HCT116 (cell line): ENCODE data around the gene ALK. TPM values are rescaled to one million over a fixed set of nuclear protein-coding genes. Genes with fewer than 3 reads are reported as not detected.

Experiments used
- ATAC-seq: fragments of 200-7000 bp; cut with Tn5 transposase; 2 replicates; pipeline ENCODE4 v1.9.1; 2020; ENCODE audit warnings: mild to moderate bottlenecking, moderate library complexity
- BruUV-seq: library from RNA; stranded (reverse); fragments of 400-500 nt; replicated peaks from 2 replicates; lab custom pipeline; 2021; lab: Mats Ljungman, UMichigan
- CTCF ChIA-PET: fragments of 300-600 bp; sonication (Branson Sonifier 250); formaldehyde crosslinking; loops from one replicate; lab custom pipeline; 2021; ENCODE audit warnings: antibody characterized with exemption; lab: Charles Lee
- POLR2A ChIA-PET: fragments of 300-600, 350-600 bp; sonication (Branson Sonifier 250); formaldehyde crosslinking; loops from one replicate; lab custom pipeline; 2021; ENCODE audit warnings: antibody characterized with exemption; lab: Charles Lee
- RAD21 ChIA-PET, 2 experiments: fragments of 300-600 bp; sonication (Branson Sonifier 250); formaldehyde crosslinking; loops; one replicate each; lab custom pipeline; 2023; ENCODE audit warnings: low total read pairs in 2 of 2; ENCODE audit not compliant: uncharacterized antibody in 2 of 2, unreplicated experiment in 2 of 2, low non-redundant PET in 1 of 2; lab: Charles Lee
- DNase-seq: peaks from one replicate; pipeline ENCODE4 v3.0.0-alpha.2; 2010; ENCODE audit warnings: low read depth, low spot score
- H2AFZ ChIP-seq: fragments of 200-600 bp; shearing (Covaris generic), sonication (generic); 2 replicates; pipeline ENCODE4 v1.6.1; 2017; ENCODE audit warnings: low read depth, mixed run types, mixed read lengths, antibody characterized with exemption, low read length; ENCODE audit not compliant: poor library complexity, severe bottlenecking
- H3K27ac ChIP-seq: 2 replicates; pipeline ENCODE4 v1.5.1; 2012; ENCODE audit warnings: low read depth, low read length
- H3K27me3 ChIP-seq: fragments of 200-600 bp; sonication (generic); 2 replicates; pipeline ENCODE4 v1.6.1; 2016; ENCODE audit warnings: mixed run types, low read length, mixed read lengths; ENCODE audit not compliant: insufficient read depth
- H3K36me3 ChIP-seq, 2 experiments: fragments of 200-500 bp in 1 of 2; fragments of 200-600 bp in 1 of 2; sonication (Bioruptor generic) in 1 of 2; sonication (generic) in 1 of 2; 2 replicates each; pipeline versions ENCODE4 v1.5.1 to v1.6.1; 2014 to 2016; ENCODE audit warnings: low read length in 2 of 2, inconsistent platforms in 1 of 2, mixed read lengths in 1 of 2, mixed run types in 1 of 2; ENCODE audit not compliant: insufficient read depth in 2 of 2, control insufficient read depth in 1 of 2
- H3K4me1 ChIP-seq, 2 experiments: fragments of 200-600 bp in 1 of 2; sonication (generic) in 1 of 2; 2 replicates each; pipeline versions ENCODE4 v1.5.1 to v1.6.1; 2012 to 2017; ENCODE audit warnings: low read length in 2 of 2, inconsistent platforms in 1 of 2, mild to moderate bottlenecking in 1 of 2, mixed read lengths in 1 of 2, mixed run types in 1 of 2, moderate library complexity in 1 of 2; ENCODE audit not compliant: insufficient read depth in 2 of 2, control insufficient read depth in 1 of 2
- H3K4me2 ChIP-seq: fragments of 200-600 bp; sonication (generic); 2 replicates; pipeline ENCODE4 v1.6.1; 2017; ENCODE audit warnings: mixed run types, low read length, mixed read lengths
- H3K4me3 ChIP-seq, 2 experiments: fragments of 200-600 bp in 1 of 2; sonication (generic) in 1 of 2; replicated peaks in 1 of 2; 2 replicates each; pipeline ENCODE4 v1.5.1; 2011 to 2016; ENCODE audit warnings: low read length in 2 of 2, control low read depth in 1 of 2, low read depth in 1 of 2, mild to moderate bottlenecking in 1 of 2, mixed read lengths in 1 of 2, mixed run types in 1 of 2
- H3K79me2 ChIP-seq: fragments of 200-600 bp; sonication (generic); 2 replicates; pipeline ENCODE4 v1.6.1; 2017; ENCODE audit warnings: mild to moderate bottlenecking, mixed run types, low read length, moderate library complexity, mixed read lengths; ENCODE audit not compliant: insufficient read depth
- H3K9ac ChIP-seq: fragments of 200-600 bp; sonication (generic); 2 replicates; pipeline ENCODE4 v1.6.1; 2016; ENCODE audit warnings: low read length, mixed read lengths
- H3K9me2 ChIP-seq: fragments of 200-600 bp; sonication (generic), shearing (Covaris generic); 2 replicates; pipeline ENCODE4 v1.6.1; 2017; ENCODE audit warnings: mixed run types, mild to moderate bottlenecking, moderate library complexity; ENCODE audit not compliant: insufficient read depth
- H3K9me3 ChIP-seq, 2 experiments: fragments of 200-500 bp in 1 of 2; fragments of 200-600 bp in 1 of 2; sonication (Bioruptor generic) in 1 of 2; sonication (generic) in 1 of 2; 2 replicates each; pipeline ENCODE4 v1.6.1; 2014 to 2017; ENCODE audit warnings: low read length in 2 of 2, mixed read lengths in 2 of 2, inconsistent platforms in 1 of 2, low read depth in 1 of 2, mild to moderate bottlenecking in 1 of 2, mixed run types in 1 of 2, moderate library complexity in 1 of 2; ENCODE audit not compliant: control insufficient read depth in 1 of 2, insufficient read depth in 1 of 2
- H4K20me1 ChIP-seq: fragments of 200-600 bp; sonication (generic), shearing (Covaris generic); 2 replicates; pipeline ENCODE4 v1.6.1; 2017; ENCODE audit warnings: mixed run types, mild to moderate bottlenecking, moderate library complexity; ENCODE audit not compliant: insufficient read depth
- CBX3 ChIP-seq: IDR thresholded peaks from 2 replicates; pipeline ENCODE4 v1.6.1; 2012; ENCODE audit warnings: low read depth
- CEBPB ChIP-seq: IDR thresholded peaks from 2 replicates; pipeline ENCODE4 v1.6.1; 2012; ENCODE audit warnings: low read depth
- CTCF ChIP-seq, 3 experiments: fragments of 200-600 bp in 1 of 3; sonication (generic) in 1 of 3; IDR thresholded peaks in 2 of 3; conservative IDR thresholded peaks in 1 of 3; 2 replicates each; pipeline ENCODE4 v1.5.1; 2012 to 2017; ENCODE audit warnings: low read depth in 2 of 3, low read length in 2 of 3, antibody characterized with exemption in 1 of 3, borderline replicate concordance in 1 of 3, control low read depth in 1 of 3, mild to moderate bottlenecking in 1 of 3, mixed read lengths in 1 of 3, mixed run types in 1 of 3, moderate library complexity in 1 of 3; ENCODE audit not compliant: insufficient read depth in 1 of 3
- EGR1 ChIP-seq: IDR thresholded peaks from 2 replicates; pipeline ENCODE4 v1.6.1; 2012; ENCODE audit warnings: low read depth
- JUND ChIP-seq: IDR thresholded peaks from 2 replicates; pipeline ENCODE4 v1.6.1; 2012
- POLR2A ChIP-seq: IDR thresholded peaks from 2 replicates; pipeline ENCODE4 v1.7.0; 2011; ENCODE audit warnings: borderline replicate concordance; ENCODE audit not compliant: insufficient read depth, insufficient read length; ENCODE audit errors: extremely low read depth
- RAD21 ChIP-seq: IDR thresholded peaks from 2 replicates; pipeline ENCODE4 v1.6.1; 2012; ENCODE audit warnings: low read depth, mild to moderate bottlenecking
- REST ChIP-seq: IDR thresholded peaks from 2 replicates; pipeline ENCODE4 v1.6.1; 2012; ENCODE audit warnings: low read depth
- SIN3A ChIP-seq: IDR thresholded peaks from 2 replicates; pipeline ENCODE4 v1.6.1; 2012; ENCODE audit warnings: low read depth
- SP1 ChIP-seq: IDR thresholded peaks from 2 replicates; pipeline ENCODE4 v1.6.1; 2012; ENCODE audit warnings: low read depth
- YY1 ChIP-seq: IDR thresholded peaks from 2 replicates; pipeline ENCODE4 v1.6.1; 2011; ENCODE audit warnings: low read length, low read depth, moderate library complexity, mild to moderate bottlenecking; ENCODE audit not compliant: insufficient replicate concordance; ENCODE audit errors: extremely low read depth
- ZBTB33 ChIP-seq: IDR thresholded peaks from 2 replicates; pipeline ENCODE4 v1.6.1; 2011; ENCODE audit warnings: mild to moderate bottlenecking, low read length, moderate library complexity; ENCODE audit not compliant: insufficient replicate concordance; ENCODE audit errors: extremely low read depth
- ZFX ChIP-seq: fragments of 450-650 bp; IDR thresholded peaks from 2 replicates; pipeline ENCODE4 v1.6.1; 2017
- ZNF274 ChIP-seq: fragments of 200-500 bp; sonication (Bioruptor generic); IDR thresholded peaks from 2 replicates; pipeline ENCODE4 v1.6.1; 2014; ENCODE audit warnings: mild to moderate bottlenecking, low read depth, low read length, inconsistent platforms
- intact Hi-C: fragments of 100-400 bp; cut with micrococcal nuclease; formaldehyde crosslinking; loops from 2 replicates; pipeline ENCODE4 v1.10.0; 2022
- total RNA-seq: library from RNA; stranded (reverse); gene quantifications from one replicate; pipeline ENCODE4 v1.2.1, GENCODE V29; 2021; ENCODE audit not compliant: unreplicated experiment

ALK gene
- total RNA-seq, 1 experiment from 2014 or later = not detected

GRCh38 chr2:29865512-29865911 is 55.9 kb downstream of the ALK start:
- ChIA-PET POLR2A (no interaction called here), CTCF (no interaction called here)

GRCh38 chr2:29864988-29865387 is 56.4 kb downstream of the ALK start:
- CTCF ChIA-PET = no interaction called here
- H3K4me1 ChIP-seq = no peaks in the 10 kb centered on the region
- H3K36me3 ChIP-seq = no peaks in the 10 kb centered on the region
- no peak overlapping the region for H3K4me2 ChIP-seq
- H3K9me2 ChIP-seq = no peaks in the 10 kb centered on the region
- H4K20me1 ChIP-seq = no peaks in the 10 kb centered on the region
- H3K79me2 ChIP-seq = no peaks in the 10 kb centered on the region
- H3K27ac ChIP-seq = no peak overlapping the region
- BruUV-seq = no TSS peak
- POLR2A ChIA-PET = no interaction called here
- H2AFZ ChIP-seq = no peak overlapping the region
- no peaks in the 10 kb centered on the region for H3K9me3 ChIP-seq
- peaks cover 59% of the 10 kb centered on the region for H3K27me3 ChIP-seq
- no peak for DNase-seq
- intact Hi-C loops = no loop called here
- ATAC-seq = no peak
- H3K9ac ChIP-seq = no peak overlapping the region
- H3K4me3 ChIP-seq = no peak overlapping the region
- RAD21 ChIA-PET = no interaction called here
- TF ChIP-seq CTCF (IDR thresholded peaks at IDR 0.05 in 2 of 3, conservative IDR thresholded peaks at IDR 0.05 in 1 of 3; ENCODE audit: borderline replicate concordance in 1 of 3, insufficient read depth in 1 of 3, low read depth in 2 of 3, low read length in 2 of 3) (no peak), JUND (no peak), ZBTB33 (no peak), EGR1 (no peak), ZFX (no peak), RAD21 (no peak), REST (no peak), SIN3A (no peak), YY1 (no peak), ZNF274 (no peak), SP1 (no peak), CBX3 (no peak), POLR2A (no peak)

More at GRCh38 chr2:29865512-29865911, 55.9 kb downstream of the ALK start:
- Histone ChIP-seq H3K9me2 (no peaks in the 10 kb centered on the region), H3K9me3 (no peaks in the 10 kb centered on the region), H3K27ac (no peak overlapping the region), H3K36me3 (no peaks in the 10 kb centered on the region), H4K20me1 (no peaks in the 10 kb centered on the region), H3K79me2 (no peaks in the 10 kb centered on the region), H3K9ac (no peak overlapping the region), H2AFZ (no peak overlapping the region), H3K4me3 (no peak overlapping the region), H3K4me1 (no peaks in the 10 kb centered on the region)
- ATAC-seq = no peak
- BruUV-seq = no TSS peak
- RAD21 ChIA-PET = no interaction called here
- DNase-seq = no peak
- intact Hi-C loops = no loop called here
- TF ChIP-seq SP1 (no peak), SIN3A (no peak), CEBPB (no peak), EGR1 (no peak), ZNF274 (no peak)
- TF ChIP-seq, all 23 proteins: peak for 0
- Histone ChIP-seq H3K4me2 (no peak overlapping the region), H3K27me3 (peaks cover 54% of the 10 kb centered on the region)
